ENCODE results near the gene MYO1D. TPM values are rescaled to one million over a fixed set of nuclear protein-coding genes. Genes with fewer than 3 reads are reported as not detected.
"Not testable (repeated sequence)": the region's sequence is repeated elsewhere in the genome, so short reads cannot be mapped to it uniquely, and the experiment has no call there.

The MYO1D gene
- total and polyA plus RNA-seq, 2 donors (not counting 3 experiments of a cell fraction or from before 2014, with no cell fraction given) = 37.8 to 85.5 TPM

- TF ChIP-seq POLR2AphosphoS5 (IDR thresholded peaks at IDR 0.05; ENCODE audit: insufficient read depth, low read depth, low read length) (no peak), CTCF (IDR thresholded peaks at IDR 0.05; ENCODE audit: extremely low read depth in 1 of 2, insufficient read depth in 1 of 2, low read depth in 1 of 2, low read length in 2 of 2) (no peak)
- Histone ChIP-seq H3K27ac (ENCODE audit: insufficient read depth, low read depth, low read length) (no peak overlapping the region), H3K27me3 (ENCODE audit: control insufficient read depth in 2 of 2, insufficient read depth in 2 of 2, low read length in 2 of 2) (no peaks in the 10 kb centered on the region), H4K20me1 (replicated peaks; ENCODE audit: control insufficient read depth, extremely low read depth, insufficient read depth, low read length) (peaks cover 2% of the 10 kb centered on the region), H2AFZ (ENCODE audit: low read depth, low read length) (no peak overlapping the region), H3K9me3 (replicated peaks; ENCODE audit: control insufficient read depth, insufficient read depth, low read length) (no peaks in the 10 kb centered on the region), H3K36me3 (ENCODE audit: control insufficient read depth in 2 of 2, extremely low read depth in 1 of 2, insufficient read depth in 2 of 2, low read length in 2 of 2) (peaks cover 13 to 30% of the 10 kb centered on the region in 2 experiments), H3K9me1 (replicated peaks; ENCODE audit: control insufficient read depth, extremely low read depth, insufficient read depth, low read length) (no peaks in the 10 kb centered on the region), H3K4me2 (ENCODE audit: insufficient read depth, low read length) (no peak overlapping the region), H3K4me1 (ENCODE audit: control insufficient read depth, extremely low read depth, insufficient read depth, low read length) (no peaks in the 10 kb centered on the region), H3K79me2 (ENCODE audit: control insufficient read depth, insufficient read depth, low read length) (peaks cover 71% of the 10 kb centered on the region), H3K9ac (replicated peaks; ENCODE audit: extremely low read depth, insufficient read depth, low read length) (no peak overlapping the region), H3K4me3 (replicated peaks in 1 of 3; ENCODE audit: insufficient read depth in 1 of 3, low read depth in 1 of 3, low read length in 3 of 3) (no peak overlapping the region)
- ChIA-PET POLR2A (no interaction called here), CTCF (no interaction called here)
- no peak for FAIRE-seq
- no TSS peak for BruUV-seq (replicated peaks)
- intact Hi-C loops (cut with micrococcal nuclease) = no loop called here
- no peak for DNase-seq (ENCODE audit: low read depth, low spot score)
- dilution Hi-C loops (cut with MboI; ENCODE audit: extremely low pct_ligation_motif_present, low sequenced_read_pairs) = no loop called here
Measured at GRCh38 chr17:32451879-32452278, 425.0 kb downstream of the MYO1D start.

DNA sequence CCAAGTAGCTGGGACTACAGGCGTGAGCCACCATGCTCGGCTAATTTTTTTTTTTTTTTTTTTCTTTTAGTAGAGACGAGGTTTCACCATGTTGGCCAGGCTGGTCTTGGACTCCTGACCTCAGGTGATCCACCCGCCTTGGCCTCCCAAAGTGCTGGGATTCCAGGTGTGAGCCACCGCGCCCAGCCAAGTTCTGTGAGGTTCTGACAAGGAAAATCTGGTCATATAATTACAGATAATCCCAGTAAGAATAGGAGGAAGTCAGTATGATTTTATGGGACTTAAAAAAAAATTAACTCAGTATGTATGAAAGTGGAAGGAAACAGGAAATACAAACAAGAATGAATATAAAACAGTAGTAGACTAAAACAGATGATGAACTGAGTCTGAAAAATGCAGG, 426.5 kb downstream of the MYO1D start:
- POLR2A ChIA-PET; H2AFZ ChIP-seq (ENCODE audit: low read depth, low read length); H3K9ac ChIP-seq (replicated peaks; ENCODE audit: extremely low read depth, insufficient read depth, low read length); BruUV-seq (replicated peaks); CTCF ChIA-PET; intact Hi-C loops (cut with micrococcal nuclease); FAIRE-seq; H3K9me3 ChIP-seq (replicated peaks; ENCODE audit: control insufficient read depth, insufficient read depth, low read length); H3K27me3 ChIP-seq (ENCODE audit: control insufficient read depth in 2 of 2, insufficient read depth in 2 of 2, low read length in 2 of 2); H3K4me3 ChIP-seq (replicated peaks in 1 of 3; ENCODE audit: insufficient read depth in 1 of 3, low read depth in 1 of 3, low read length in 3 of 3); H3K27ac ChIP-seq (ENCODE audit: insufficient read depth, low read depth, low read length); DNase-seq (ENCODE audit: low read depth, low spot score); H3K9me1 ChIP-seq (replicated peaks; ENCODE audit: control insufficient read depth, extremely low read depth, insufficient read depth, low read length); dilution Hi-C loops (cut with MboI; ENCODE audit: extremely low pct_ligation_motif_present, low sequenced_read_pairs); H4K20me1 ChIP-seq (replicated peaks; ENCODE audit: control insufficient read depth, extremely low read depth, insufficient read depth, low read length); H3K4me2 ChIP-seq (ENCODE audit: insufficient read depth, low read length): not testable (repeated sequence)
- Histone ChIP-seq H3K79me2 (ENCODE audit: control insufficient read depth, insufficient read depth, low read length) (peaks cover 81% of the 10 kb centered on the region), H3K36me3 (ENCODE audit: control insufficient read depth in 2 of 2, extremely low read depth in 1 of 2, insufficient read depth in 2 of 2, low read length in 2 of 2) (peaks cover 13 to 29% of the 10 kb centered on the region in 2 experiments), H3K4me1 (ENCODE audit: control insufficient read depth, extremely low read depth, insufficient read depth, low read length) (peaks cover 10% of the 10 kb centered on the region)
